ENCODE results near the gene LELP1.

Gene LELP1

GRCh38 chr1:153229076-153229829 is 26.0 kb downstream of the LELP1 start:
- peak in 1 of 3 donors; percentile 18 for DNase-seq (ENCODE audit: low read depth in 3 of 3)

GRCh38 chr1:153231363-153231762 is 28.1 kb downstream of the LELP1 start:
- DNase-seq (ENCODE audit: low read depth in 3 of 3) = no peak

- no peak for DNase-seq (ENCODE audit: low read depth in 3 of 3)
Observed at GRCh38 chr1:153231785-153232184, 28.6 kb downstream of the LELP1 start.

GRCh38 chr1:153232553-153232952 is 29.3 kb downstream of the LELP1 start:
- DNase-seq (ENCODE audit: low read depth in 3 of 3) = no peak

GRCh38 chr1:153233448-153233847 is 30.2 kb downstream of the LELP1 start:
- no peak for DNase-seq (ENCODE audit: low read depth in 3 of 3)

- DNase-seq (ENCODE audit: low read depth in 3 of 3) = no peak
Observed at GRCh38 chr1:153238527-153238926, 35.3 kb downstream of the LELP1 start.

- DNase-seq (ENCODE audit: low read depth in 3 of 3) = no peak
Observed at GRCh38 chr1:153242160-153242559, 38.9 kb downstream of the LELP1 start.

GRCh38 chr1:153245466-153245865 is 42.2 kb downstream of the LELP1 start:
- no peak for DNase-seq (ENCODE audit: low read depth in 3 of 3)

- no peak for DNase-seq (ENCODE audit: low read depth in 3 of 3)
Observed at GRCh38 chr1:153246018-153246417, 42.8 kb downstream of the LELP1 start.

GRCh38 chr1:153246825-153247224 is 43.6 kb downstream of the LELP1 start:
- no peak for DNase-seq (ENCODE audit: low read depth in 3 of 3)

- DNase-seq (ENCODE audit: low read depth in 3 of 3) = no peak
Observed at GRCh38 chr1:153248176-153248879, 45.1 kb downstream of the LELP1 start.

- DNase-seq (ENCODE audit: low read depth in 3 of 3) = no peak
Observed at GRCh38 chr1:153250166-153250565, 46.9 kb downstream of the LELP1 start.

GRCh38 chr1:153251087-153251486 is 47.9 kb downstream of the LELP1 start:
- no peak for DNase-seq (ENCODE audit: low read depth in 3 of 3)

- DNase-seq (ENCODE audit: low read depth in 3 of 3) = no peak
Observed at GRCh38 chr1:153251562-153251961, 48.3 kb downstream of the LELP1 start.

GRCh38 chr1:153251988-153252387 is 48.8 kb downstream of the LELP1 start:
- DNase-seq (ENCODE audit: low read depth in 3 of 3) = no peak

- no peak for DNase-seq (ENCODE audit: low read depth in 3 of 3)
Observed at GRCh38 chr1:153253076-153253475, 49.8 kb downstream of the LELP1 start.

GRCh38 chr1:153253693-153254092 is 50.5 kb downstream of the LELP1 start:
- DNase-seq (ENCODE audit: low read depth in 3 of 3) = no peak
